ENCODE results near the gene MRPL52.
"Not testable (repeated sequence)": the region's sequence is repeated elsewhere in the genome, so short reads cannot be mapped to it uniquely, and the experiment has no call there.

MRPL52 gene

GRCh38 chr14:22839159-22839779 is 9.6 kb downstream of the MRPL52 start:
- DNase-seq: no peak

- no peak for DNase-seq
Observed at GRCh38 chr14:22841311-22841710, 11.6 kb downstream of the MRPL52 start.

GRCh38 chr14:22841769-22842168 is 12.1 kb downstream of the MRPL52 start:
- DNase-seq: no peak

GRCh38 chr14:22842211-22843122 is 12.8 kb downstream of the MRPL52 start:
- DNase-seq: no peak

- no peak for DNase-seq
Observed at GRCh38 chr14:22843123-22843925, 13.6 kb downstream of the MRPL52 start.

GRCh38 chr14:22844221-22845102 is 14.8 kb downstream of the MRPL52 start:
- no peak for DNase-seq

- DNase-seq: no peak
Observed at GRCh38 chr14:22845103-22845394, 15.4 kb downstream of the MRPL52 start.

GRCh38 chr14:22845821-22846625 is 16.3 kb downstream of the MRPL52 start:
- no peak for DNase-seq

- DNase-seq: no peak
Observed at GRCh38 chr14:22846811-22847307, 17.2 kb downstream of the MRPL52 start.

GRCh38 chr14:22847661-22848341 is 18.1 kb downstream of the MRPL52 start:
- no peak for DNase-seq

- DNase-seq: no peak
Observed at GRCh38 chr14:22848351-22849164, 18.9 kb downstream of the MRPL52 start.

- no peak for DNase-seq
Observed at GRCh38 chr14:22849212-22849819, 19.6 kb downstream of the MRPL52 start.

GRCh38 chr14:22850944-22851764 is 21.5 kb downstream of the MRPL52 start:
- DNase-seq: no peak

GRCh38 chr14:22852178-22852577 is 22.5 kb downstream of the MRPL52 start:
- DNase-seq: not testable (repeated sequence)

- DNase-seq: no peak
Observed at GRCh38 chr14:22852599-22852939, 22.9 kb downstream of the MRPL52 start.

- peak; percentile 72 to 99 (median 86) for DNase-seq
Observed at GRCh38 chr14:22852940-22853767, 23.5 kb downstream of the MRPL52 start.

- DNase-seq: not testable (repeated sequence)
Observed at GRCh38 chr14:22854296-22854695, 24.6 kb downstream of the MRPL52 start.

All from activated CD4-positive, CD25-positive, alpha-beta regulatory T cell (primary cell).